Activated effector memory CD4-positive, alpha-beta T cell treated with anti-CD3 and anti-CD28 coated beads, Interleukin-2, amount 50 U/mL, for 16 hours (primary cell): ENCODE measurements around the gene NPR3.

ENCODE experiments used
- DNase-seq: peaks from one replicate; pipeline ENCODE4 v3.0.0-alpha.2; 2020

NPR3 gene

DNA sequence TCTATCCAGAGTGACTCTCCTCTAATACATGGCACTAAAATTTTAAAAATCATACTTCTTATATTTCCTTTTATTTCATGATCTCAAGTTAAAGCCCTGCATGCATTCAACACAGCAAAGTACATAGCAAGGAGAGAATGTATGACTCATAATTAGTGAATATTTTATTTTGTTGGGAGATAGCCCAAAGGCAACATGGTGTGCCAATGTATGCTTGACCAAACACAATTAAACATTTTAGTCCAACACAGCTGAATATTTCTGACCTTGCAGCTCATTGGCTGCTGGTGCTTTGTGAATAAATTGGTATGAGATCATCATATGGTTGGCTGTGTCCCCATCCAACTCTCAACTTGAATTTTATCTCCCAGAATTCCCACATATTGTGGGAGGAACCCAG lies 103.5 kb downstream of the NPR3 start:
- no peak for DNase-seq

DNA sequence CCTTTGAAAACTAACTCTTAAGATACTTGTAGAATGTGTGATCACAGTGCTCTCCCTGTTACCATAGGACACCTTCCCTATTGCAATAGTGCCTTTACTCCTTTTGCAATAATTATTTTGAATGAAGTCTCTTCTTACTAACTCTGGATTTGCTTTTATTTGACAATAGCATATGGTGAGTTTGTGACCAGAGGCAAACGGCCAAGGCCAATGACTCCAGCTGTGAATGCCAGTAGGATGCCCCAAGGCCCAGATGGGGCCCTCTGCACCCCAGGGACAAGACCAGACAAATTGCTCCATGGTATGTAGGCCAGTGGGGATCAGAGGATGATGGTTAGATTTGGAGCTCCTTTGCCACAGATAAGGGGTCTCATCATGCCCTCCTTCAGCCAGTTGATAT lies 116.9 kb downstream of the NPR3 start:
- DNase-seq, result no peak

DNA sequence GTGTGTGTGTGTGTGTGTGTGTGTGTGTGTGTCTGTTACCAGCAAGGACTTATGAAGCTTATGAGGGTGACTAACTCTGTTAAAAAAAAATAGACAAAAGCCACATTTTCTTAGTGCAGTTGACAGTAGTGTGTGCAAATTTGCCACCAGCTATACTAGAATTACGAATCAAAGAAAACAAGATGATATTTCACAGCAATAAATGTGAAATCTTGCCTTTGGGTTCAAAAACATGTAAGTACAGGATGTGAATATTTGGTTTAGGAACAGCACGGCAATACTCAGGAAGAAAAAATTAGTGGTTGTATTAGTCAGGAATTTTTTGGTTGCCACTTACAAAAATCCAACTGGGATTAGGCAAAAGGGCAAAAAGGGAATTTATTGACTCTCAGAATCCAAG lies 117.4 kb downstream of the NPR3 start:
- DNase-seq, result no peak

DNA sequence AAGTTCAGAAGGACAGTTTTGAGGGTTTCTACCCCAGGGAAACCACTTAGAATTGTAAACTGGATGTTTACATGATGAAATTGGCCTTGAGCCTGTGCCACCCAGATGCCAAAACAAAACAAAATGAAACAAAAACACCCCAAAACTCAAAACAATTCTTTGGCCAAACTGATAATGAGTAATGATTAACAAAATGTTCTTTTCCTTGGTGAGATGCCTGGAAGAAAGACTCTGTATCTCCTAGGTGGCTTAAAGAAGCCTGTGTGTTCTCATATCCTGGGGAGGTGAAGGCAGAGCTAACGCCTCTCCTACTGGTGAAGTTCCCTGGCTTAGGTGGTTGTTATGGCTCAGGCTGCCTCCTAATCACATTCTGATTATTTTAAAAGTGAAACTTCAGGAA lies 120.5 kb downstream of the NPR3 start:
- no peak for DNase-seq

DNA sequence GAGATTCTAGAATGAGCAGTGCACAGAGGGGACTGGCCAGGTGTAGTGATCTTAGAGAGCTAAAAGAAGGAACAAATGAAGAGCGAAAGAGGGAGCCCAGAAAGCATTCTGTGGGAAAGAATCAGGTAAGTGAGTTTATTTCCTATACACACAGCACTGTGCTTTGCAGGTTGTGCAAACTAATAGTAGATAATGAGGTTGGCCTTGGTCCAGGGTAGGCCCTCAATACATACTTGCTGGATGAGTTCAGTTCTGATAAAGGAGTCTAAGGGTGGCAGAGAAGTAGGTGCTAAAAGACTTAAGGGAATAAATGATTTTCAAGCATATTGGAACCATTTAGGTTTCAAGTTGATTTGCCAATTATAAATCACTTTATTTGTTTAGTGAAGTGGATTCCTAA lies 122.0 kb downstream of the NPR3 start:
- no peak for DNase-seq

DNA sequence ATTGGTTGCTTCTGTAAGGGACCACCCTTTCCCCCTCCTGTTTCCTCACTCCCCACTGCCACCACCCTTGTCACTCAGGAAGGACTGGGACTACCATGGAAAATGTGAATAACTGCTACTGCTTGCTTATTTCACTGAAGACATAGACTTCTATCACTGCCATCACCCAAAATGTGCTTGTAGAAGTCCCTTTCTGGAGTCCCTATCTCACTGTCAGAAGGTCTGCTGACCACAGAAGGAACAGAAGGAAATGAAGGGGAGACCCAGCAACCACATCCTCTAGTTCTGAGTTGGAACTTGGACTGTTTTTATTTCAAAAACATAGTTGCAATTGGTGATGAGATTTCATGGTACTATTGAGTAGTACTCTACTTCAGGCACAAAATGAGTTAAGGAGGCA lies 122.5 kb downstream of the NPR3 start:
- no peak for DNase-seq

DNA sequence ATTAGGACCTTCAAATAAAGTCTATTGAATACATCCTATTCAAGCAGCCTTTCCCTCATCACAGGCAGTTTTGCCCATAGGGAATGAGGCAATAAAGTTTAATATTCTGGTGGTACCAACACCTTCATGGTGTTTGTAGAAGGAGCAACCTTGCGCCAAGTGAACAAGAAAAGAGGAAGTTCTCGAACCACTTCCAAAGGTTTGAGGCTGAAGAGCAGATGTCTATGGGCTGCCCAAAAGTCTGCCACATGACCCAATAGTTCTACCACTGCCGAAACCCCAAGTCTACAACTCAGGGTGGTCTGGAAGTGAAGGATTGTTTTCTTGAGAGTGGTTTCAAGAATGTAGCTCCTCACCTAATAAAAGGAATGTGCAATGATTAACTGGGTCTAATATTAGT lies 123.1 kb downstream of the NPR3 start:
- DNase-seq, result no peak

DNA sequence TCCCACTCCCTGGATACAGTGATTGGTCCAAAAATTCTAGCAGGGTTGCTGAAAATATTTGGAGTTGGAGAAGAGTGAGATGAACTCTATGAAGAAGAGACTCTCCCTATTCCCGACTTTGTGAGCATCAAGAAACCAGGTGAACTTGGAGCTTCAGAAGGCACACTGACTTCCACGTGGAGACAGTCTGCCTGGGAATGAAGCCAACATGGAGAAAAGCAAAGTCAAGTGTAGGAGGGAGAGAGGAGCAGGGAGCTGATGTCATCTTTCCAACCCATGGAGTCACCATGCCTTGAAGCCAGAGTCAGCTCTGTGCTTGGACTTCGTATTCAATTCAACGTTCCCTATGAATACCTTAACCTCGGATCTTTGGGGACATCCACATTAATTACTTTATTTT lies 125.1 kb downstream of the NPR3 start:
- DNase-seq, result no peak

DNA sequence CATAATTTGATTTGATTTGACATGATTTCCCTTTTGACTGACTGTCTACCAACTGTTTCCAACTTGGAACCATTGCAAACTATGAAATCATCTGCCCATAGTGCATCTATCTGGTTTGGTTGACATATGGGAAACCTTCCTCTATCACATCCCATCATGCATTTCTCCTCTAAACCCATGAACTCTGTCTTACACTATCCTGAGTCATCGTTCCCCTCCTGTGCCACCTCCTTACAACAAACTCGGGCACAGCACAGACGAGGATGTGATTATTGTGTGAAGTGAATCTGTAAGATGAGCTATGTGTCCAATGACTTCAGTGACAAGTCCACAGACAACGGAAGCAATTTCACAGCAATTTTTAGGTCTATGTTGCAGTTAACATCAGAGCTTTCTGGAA lies 126.1 kb downstream of the NPR3 start:
- DNase-seq, result no peak

DNA sequence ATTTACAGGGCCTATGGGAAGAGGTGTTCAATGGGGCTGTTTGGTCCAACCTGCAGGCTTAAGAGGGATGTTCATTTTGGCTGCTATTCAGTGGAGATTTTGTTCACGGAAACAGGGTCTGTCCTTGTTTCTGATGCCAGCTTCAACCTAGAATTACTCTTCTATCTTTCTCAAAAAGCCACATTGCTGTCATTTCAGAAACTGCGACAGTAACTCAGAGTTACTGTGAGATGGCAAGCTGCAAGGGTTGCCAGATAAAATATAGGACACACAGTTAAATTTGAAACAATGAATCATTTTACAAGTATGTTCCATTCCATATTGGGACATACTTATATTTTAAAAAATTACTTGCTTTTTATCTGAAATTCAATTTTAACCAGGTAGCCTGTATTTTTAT lies 128.0 kb downstream of the NPR3 start:
- no peak for DNase-seq

DNA sequence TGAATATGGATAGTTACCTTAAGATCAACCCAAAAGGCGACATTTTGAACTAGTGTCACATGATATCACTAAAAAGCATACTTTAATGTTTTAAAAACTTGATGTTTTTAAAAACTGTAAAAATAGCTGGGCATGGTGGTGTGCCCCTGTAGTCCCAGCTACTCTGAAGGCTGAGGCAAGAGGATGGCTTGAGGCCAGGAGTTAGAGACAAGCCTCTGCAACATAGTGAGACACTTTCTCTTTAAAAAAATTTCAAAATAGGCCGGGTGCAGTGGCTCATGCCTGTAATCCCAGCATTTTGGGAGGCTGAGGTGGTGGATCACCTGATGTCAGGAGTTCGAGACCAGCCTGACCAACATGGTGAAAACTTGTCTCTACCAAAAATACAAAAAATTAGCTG lies 129.5 kb downstream of the NPR3 start:
- DNase-seq, result no peak
